Measurements from ENCODE around the gene BMAL2.

BMAL2 gene
- long read RNA-seq, donor 1, result 0 reads
- long read RNA-seq, donor 2, partial matches to known transcripts, result 0 of 1 reads
- long read RNA-seq, donor 2, other reads (novel, unspliced or antisense), result 0 of 1 reads
- long read RNA-seq, donor 3, result 0 reads
- long read RNA-seq, donor 4, partial matches to known transcripts, result 0 of 1 reads
- long read RNA-seq, donor 4, other reads (novel, unspliced or antisense), result 0 of 1 reads
- long read RNA-seq, donor 5, partial matches to known transcripts, result 0 of 1 reads
- long read RNA-seq, donor 5, other reads (novel, unspliced or antisense), result 0 of 1 reads
- long read RNA-seq, donor 6, result 0 reads
- long read RNA-seq, donor 7, result 0 reads
- long read RNA-seq, donor 8, result 0 reads

- peak; percentile 74 for DNase-seq
These were observed at the start of gene BMAL2 for GRCh38 chr12:27332714-27333402. TSS of gene BMAL2 (plus strand) at chr12:27332836. CDS start at chr12:27333073, 237 bp downstream.

DNA sequence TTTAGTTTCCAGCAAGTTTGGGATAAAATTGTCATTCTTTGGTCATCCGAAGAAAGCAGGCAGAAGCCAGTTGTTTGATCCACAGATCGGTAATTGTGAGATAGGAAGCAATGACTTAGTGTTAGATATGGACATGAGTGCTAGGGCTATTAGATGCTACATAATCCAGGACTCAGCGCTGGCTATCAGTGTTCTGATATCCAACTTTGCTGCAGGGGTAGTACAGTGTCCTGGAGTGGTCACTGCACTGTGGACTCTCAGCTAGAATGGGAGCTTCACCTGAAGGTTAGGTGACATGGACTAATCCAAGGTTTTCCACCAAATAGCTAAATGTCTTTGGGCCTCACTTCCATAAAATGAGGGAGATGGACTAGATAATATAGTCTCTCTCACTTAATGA lies 48.6 kb upstream of the BMAL2 start:
- no peak for DNase-seq

DNA sequence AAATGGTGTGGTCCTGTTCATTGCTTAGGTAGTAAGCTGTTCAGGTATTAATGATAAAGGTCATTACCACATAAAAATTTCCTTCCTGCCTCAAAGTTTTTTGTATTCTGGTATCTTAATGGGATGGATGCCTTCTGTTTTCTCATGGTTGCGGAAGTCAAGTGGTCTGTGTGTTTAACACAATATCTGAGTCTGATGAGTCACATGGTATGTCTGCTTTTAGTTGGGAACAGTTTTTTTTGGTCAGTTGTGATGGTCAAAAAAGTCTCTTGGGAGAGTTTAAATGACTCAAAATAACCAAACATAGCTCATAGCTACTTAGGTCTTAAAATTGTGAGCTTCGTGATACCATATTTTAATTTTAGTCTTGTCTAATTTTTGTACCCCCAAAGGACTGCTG lies 47.9 kb upstream of the BMAL2 start:
- DNase-seq, result no peak

DNA sequence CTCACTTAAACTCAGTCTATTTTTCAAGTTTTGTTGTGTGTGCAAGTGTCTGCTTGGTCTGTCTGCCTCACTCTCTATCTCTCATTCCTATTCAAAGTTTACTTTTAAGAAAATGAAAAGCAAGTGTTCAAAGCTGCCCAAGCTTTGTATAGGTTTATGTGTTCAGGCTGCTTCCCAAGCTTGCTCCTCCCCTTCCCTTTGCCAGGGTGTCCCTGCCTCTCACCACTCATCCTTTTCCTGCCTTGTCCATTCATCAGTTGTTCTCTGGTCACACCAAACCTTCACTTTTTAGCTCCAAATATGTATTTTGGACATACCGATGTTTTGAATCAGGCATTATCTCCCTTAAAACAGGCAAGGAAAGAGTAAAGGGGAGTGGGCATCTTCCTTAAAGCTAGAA lies 47.2 kb upstream of the BMAL2 start:
- DNase-seq, result no peak

DNA sequence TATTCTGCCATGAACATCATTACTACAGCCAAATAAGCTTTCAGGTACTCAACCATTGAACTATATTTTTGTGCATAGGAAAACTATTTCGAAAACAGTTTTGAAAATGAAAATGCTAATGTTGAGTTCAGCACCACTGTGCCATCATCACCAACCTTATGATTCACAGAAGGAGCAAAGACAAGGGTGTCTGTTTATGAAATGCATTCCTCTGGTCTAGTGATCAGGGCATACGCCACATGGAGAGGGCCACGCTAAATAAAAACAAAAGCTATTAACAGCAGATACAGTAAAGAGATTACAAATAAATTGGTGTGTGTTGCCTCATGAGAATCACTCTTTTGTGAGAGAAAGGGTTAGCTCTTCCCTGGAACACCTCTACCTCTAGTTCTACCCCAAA lies 43.2 kb upstream of the BMAL2 start:
- no peak for DNase-seq

DNA sequence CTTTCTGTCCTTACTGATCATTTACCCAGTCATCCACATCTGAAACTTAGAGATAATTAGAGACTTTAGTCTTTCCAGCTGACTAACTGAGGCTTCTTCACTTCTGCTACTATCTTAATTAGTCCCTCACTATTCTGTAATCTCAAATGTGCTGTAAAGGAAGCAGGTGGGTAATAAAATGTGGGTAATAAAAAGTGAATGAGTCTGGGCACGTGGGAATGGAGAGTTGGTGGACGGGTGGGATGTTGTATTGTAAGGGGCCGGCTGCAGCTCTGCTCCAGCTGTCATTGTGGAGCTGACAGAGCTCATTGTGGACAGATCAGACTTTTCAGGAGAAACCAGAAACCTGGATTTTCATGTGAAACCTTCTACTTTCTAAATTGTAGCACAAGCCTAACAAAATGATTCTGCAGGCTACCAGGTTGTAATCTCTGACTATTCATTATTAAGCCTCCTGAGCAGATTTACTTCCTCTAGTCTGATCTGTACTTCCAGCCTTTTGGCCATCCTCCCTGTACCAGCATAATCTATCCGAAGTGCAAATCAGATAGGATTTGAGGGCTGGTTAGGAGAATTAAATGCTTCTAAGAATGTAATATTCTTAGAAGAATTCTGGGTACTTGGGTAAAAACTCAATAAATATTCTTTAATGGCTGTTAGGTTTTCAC lies 42.0 kb upstream of the BMAL2 start:
- DNase-seq, result no peak

- DNase-seq, result no peak
These were observed 40.8 kb upstream of the BMAL2 start for GRCh38 chr12:27291862-27292261.

GRCh38 chr12:27292718-27293117 lies 39.9 kb upstream of the BMAL2 start:
- no peak for DNase-seq

DNA sequence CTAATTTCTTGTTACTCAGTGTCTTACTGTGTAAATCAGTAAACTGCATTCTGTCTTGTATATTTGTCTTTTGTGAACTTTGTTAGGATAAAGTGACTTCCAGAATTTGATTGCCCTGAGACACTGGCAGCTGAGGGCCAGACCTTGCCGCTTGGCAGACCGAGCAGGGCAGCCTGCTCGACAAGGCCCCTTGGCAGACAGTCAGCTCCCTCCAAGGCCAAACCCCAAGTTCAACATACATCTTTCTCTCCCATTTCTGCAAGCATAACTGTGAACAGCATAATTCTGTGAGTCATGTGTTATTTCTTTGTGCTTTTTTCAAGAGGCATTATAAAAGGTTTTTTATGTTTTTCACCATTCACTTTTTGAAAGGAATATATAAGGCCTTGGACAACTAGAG lies 39.2 kb upstream of the BMAL2 start:
- DNase-seq, result no peak

GRCh38 chr12:27296674-27297073 lies 36.0 kb upstream of the BMAL2 start:
- no peak for DNase-seq

GRCh38 chr12:27297566-27297965 lies 35.1 kb upstream of the BMAL2 start:
- DNase-seq, result no peak

GRCh38 chr12:27299102-27299501 lies 33.5 kb upstream of the BMAL2 start:
- DNase-seq, result no peak

- DNase-seq, result no peak
These were observed 32.4 kb upstream of the BMAL2 start for GRCh38 chr12:27300226-27300625.

DNA sequence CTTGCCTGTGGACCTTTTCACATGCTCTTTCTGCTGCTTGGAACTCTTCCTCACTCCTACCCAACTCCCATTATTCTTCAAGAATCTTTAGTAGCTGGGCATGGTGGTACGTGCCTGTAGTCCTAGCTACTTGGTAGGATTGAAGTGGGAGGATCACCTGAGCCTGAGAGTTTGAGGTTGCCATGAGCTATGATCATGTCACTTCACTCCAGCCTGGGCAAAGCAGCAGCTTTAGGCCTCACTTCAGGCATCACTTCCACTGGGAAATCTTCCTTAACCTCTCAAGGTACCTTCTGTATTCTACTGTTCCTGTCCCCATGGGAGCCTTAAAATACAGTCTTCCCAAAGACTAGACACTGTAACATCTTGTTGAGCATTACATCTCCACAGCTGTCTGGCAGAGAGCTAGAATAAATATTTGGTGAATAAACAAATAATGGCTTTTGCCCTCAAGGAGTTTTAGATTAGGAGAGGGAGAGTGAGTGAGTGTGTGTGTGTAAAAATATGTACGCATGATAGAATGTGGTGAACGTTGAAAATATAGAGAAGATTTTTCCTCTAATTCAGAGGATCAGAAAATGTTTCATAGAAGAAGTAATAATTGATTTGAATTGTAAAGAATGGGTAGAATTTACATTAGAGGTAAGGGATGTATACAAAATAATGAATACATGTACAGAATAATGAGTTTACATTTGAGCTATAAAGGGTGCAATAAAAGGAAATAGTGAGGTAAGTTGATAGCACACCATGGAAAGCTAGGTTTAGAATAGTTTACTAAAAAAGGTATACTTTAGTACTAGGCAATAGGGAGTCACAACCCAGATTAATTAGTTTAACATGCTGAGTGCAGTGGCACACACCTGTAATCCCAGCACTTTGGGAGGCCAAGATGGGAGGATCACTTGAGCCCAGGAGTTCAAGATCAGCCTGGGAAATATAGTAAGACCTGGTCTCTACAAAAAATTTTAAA lies 29.2 kb upstream of the BMAL2 start:
- no peak for DNase-seq

- DNase-seq, result no peak
These were observed 27.8 kb upstream of the BMAL2 start for GRCh38 chr12:27304856-27305255.

- DNase-seq, result no peak
These were observed 26.8 kb upstream of the BMAL2 start for GRCh38 chr12:27305673-27306456.

DNA sequence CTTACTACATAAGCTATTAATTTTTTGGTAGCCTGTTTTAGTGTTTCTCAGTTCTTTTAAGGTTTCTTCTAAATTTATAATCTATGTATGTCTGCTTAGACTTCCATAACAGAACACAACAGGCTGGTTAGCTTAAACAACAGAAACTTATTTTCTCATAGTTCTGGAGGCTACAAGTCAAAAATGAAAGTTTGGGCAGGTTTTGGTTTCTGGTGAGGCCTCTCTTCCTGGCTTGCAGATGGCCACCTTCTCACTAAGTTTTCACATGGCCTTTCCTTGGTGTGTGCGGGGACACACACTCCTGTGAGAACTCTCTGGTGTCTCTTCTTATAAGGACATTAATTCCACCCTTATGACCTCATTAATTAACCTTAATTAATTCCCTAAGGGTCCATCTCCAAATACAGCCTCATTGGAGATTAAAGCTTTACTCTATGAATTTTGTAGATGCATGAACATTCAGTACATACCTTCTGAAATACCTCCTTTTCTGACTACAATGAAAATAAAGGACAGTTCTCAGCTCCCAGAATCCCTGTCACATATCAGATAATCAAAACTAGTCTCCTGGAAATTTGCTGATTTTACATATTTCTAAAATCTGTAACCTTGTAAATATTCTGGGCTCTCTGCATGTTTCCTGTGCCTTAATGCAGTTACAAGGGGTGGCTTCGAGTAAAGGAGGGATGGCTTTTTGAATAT lies 23.2 kb upstream of the BMAL2 start:
- DNase-seq, result no peak

DNA sequence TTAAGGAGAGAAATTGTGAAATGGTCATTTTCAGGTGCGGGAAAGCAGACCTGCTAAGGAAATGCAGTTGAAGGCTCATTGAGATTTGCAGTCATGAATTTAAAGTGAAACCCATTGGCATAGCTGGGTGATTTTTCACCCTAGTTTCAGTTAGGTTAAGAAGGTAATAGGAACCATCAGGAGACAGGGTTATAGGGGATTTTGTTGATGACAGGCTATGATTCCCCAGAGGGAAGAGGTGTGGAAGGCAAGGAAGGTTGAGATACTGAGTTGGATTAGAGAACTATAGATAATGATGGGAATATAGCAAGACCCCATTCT lies 22.7 kb upstream of the BMAL2 start:
- no peak for DNase-seq

- DNase-seq, result no peak
These were observed 15.7 kb upstream of the BMAL2 start for GRCh38 chr12:27316947-27317346.

GRCh38 chr12:27319409-27319808 lies 13.2 kb upstream of the BMAL2 start:
- DNase-seq, result no peak

DNA sequence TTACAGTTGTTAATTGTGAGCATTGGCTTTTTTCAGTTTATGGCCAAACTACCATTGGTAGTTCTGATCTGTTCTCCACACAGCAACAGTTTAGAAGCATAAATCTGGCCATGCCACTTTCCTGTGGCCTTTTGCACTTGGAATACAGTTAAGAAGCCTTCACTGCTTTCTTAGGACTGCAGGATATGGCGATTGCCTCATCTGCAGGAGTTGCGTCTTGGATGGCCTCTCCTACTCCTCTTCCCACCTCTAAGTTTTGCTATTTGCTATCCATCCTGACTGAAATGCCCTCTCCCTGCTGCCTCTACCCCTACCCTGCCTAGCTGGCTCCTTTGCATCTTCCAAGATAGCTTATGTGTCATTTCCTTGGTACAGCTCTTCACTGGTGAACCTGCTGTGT lies 12.8 kb upstream of the BMAL2 start:
- DNase-seq, result no peak

Data from right kidney (tissue), 9 donors.